Mammary epithelial cell (primary cell): ENCODE results near the gene SCYL1.

ENCODE experiments used
- EZH2 ChIP-seq: IDR thresholded peaks from 2 replicates; pipeline ENCODE4 v1.6.1; 2012; ENCODE audit warnings: low read length, inconsistent platforms, borderline replicate concordance
- TF ChIP-seq, protein P1 (sequence below), 2 donors: IDR thresholded peaks in 1 of 2; conservative IDR thresholded peaks in 1 of 2; 2 replicates each; pipeline ENCODE4 v1.5.1; 2011 to 2012; ENCODE audit warnings: inconsistent platforms in 2 of 2, low read length in 2 of 2, mild to moderate bottlenecking in 2 of 2, control low read depth in 1 of 2, low read depth in 1 of 2; ENCODE audit not compliant: insufficient read depth in 1 of 2; ENCODE audit errors: extremely low read depth in 1 of 2

DNA sequence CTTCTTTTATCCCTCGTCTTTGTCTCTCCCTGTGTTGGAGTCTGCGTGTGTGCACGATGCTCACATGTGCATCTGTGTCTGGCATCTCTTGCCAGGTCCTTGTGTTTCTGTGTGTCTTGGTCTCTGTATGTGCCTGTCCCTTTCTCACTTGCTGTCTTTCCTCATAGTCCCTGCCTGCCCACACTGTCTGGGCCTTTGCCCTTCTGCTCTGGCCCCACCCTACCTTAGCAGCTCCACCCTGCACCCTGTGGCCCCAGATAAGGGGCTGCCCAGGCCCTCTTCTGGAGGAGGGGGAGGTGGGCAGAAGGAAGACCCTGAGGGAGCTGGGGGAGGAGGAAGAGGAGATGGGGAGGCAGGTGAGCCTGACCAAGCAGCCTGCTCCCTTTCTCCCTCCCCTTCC is 53.8 kb downstream of the SCYL1 start:
- TF ChIP-seq, protein P1, sequence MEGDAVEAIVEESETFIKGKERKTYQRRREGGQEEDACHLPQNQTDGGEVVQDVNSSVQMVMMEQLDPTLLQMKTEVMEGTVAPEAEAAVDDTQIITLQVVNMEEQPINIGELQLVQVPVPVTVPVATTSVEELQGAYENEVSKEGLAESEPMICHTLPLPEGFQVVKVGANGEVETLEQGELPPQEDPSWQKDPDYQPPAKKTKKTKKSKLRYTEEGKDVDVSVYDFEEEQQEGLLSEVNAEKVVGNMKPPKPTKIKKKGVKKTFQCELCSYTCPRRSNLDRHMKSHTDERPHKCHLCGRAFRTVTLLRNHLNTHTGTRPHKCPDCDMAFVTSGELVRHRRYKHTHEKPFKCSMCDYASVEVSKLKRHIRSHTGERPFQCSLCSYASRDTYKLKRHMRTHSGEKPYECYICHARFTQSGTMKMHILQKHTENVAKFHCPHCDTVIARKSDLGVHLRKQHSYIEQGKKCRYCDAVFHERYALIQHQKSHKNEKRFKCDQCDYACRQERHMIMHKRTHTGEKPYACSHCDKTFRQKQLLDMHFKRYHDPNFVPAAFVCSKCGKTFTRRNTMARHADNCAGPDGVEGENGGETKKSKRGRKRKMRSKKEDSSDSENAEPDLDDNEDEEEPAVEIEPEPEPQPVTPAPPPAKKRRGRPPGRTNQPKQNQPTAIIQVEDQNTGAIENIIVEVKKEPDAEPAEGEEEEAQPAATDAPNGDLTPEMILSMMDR (conservative IDR thresholded peaks at IDR 0.05 in 1 of 2, IDR thresholded peaks at IDR 0.05 in 1 of 2; ENCODE audit: extremely low read depth in 1 of 2, insufficient read depth in 1 of 2, low read depth in 1 of 2, low read length in 2 of 2), result no peak
- TF ChIP-seq EZH2, result no peak
